GM13976 (cell line): Measurements from ENCODE around the gene UGT2B7.

Experiments used
- DNase-seq: peaks from one replicate; pipeline ENCODE4 v3.0.0; 2012; ENCODE audit warnings: low spot score
- CTCF ChIP-seq: IDR thresholded peaks from 2 replicates; pipeline ENCODE4 v1.5.1; 2012; ENCODE audit warnings: borderline replicate concordance, mild to moderate bottlenecking; ENCODE audit not compliant: insufficient read depth; ENCODE audit errors: extremely low read depth, missing control alignments, control extremely low read depth
- in situ Hi-C: fragments of 300-500 bp; cut with MboI; formaldehyde crosslinking; loops from one replicate; pipeline ENCODE4 v1.12.0; 2022; ENCODE audit warnings: low sequenced_read_pairs, mixed read lengths, inconsistent platforms; ENCODE audit not compliant: unreplicated experiment

The UGT2B7 gene

DNA sequence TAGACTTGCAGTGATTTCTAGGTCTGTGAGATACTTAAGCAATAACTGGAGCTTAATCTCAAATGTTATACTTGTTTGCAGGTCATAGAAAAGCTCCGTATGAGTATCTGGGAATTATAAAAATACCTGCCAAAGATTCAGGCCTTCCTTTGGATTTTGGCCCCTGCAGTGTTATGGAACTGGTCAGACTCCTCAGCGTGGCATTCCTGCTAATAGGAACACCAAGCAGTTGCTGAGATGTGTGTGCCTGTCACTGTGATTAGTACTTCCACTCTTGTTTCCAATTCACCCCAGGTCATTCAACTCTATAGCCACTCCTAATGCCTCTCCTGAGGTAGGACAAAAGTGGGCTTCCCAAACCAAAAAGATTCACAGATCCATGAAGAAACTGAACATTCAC is 7.8 kb upstream of the UGT2B7 start:
- in situ Hi-C loops: no loop called here
- DNase-seq: no peak
- no peak for TF ChIP-seq CTCF

DNA sequence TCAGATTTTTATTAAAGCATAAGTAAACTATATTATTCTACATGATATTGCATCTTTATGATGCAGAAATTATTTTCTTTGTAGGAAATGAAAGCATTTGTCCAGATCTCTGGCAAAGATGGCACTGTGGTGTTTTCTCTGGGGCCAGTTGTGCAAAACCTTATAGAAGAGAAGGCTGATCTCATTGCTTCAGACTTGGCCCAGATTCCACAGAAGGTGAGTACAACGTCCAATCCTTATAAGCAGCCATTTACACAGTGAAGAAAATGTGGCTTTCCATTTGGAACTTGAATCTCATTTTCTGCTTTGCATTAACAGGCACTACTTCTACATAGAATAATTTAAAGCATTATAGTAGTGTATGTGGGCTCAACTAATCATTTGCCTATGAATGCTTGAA is 6.9 kb upstream of the UGT2B7 start:
- in situ Hi-C loops: no loop called here
- no peak for TF ChIP-seq CTCF
- DNase-seq: no peak

DNA sequence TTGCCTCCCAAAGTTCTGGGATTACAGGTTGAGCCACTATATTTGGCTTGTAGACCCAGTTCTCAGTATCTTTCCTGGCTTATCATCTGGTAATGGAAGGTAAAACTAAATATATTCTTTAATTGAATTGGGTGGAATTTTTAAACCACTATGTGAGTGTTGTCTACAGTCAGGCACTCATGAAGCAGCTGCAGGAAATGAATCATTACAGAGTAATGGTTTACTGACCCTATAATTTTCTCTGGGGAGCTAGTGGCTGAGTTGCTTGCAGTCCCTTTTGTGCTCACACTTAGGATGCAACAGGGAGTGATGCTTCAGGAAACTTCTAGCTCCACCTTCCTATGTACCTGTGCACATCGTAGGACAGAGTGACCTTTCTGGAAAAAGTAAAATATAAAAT is 4.1 kb upstream of the UGT2B7 start:
- in situ Hi-C loops: no loop called here
- no peak for DNase-seq
- TF ChIP-seq CTCF: no peak

GRCh38 chr4:69092980-69093568 is 3.2 kb upstream of the UGT2B7 start:
- in situ Hi-C loops: no loop called here
- TF ChIP-seq CTCF: no peak
- no peak for DNase-seq

DNA sequence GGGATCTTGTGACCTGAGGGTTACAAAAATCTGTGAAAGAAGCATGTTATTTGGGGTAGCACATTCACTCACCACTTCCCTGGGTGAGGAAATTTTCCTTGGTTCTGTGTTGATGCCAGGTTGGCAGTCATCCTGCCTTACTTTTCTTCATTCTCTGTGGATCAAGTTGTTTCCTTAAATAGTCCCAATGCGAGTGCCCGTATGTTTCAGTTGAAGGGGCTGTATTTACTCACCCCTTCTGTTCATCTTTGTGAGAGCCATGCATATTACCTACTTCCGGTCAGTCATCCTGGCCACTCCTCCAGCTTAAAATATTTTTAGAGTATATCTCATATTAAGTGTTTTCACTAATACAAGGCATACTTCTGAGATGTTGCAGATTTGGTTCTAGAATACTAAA is 2.6 kb upstream of the UGT2B7 start:
- in situ Hi-C loops: no loop called here
- no peak for TF ChIP-seq CTCF
- no peak for DNase-seq

DNA sequence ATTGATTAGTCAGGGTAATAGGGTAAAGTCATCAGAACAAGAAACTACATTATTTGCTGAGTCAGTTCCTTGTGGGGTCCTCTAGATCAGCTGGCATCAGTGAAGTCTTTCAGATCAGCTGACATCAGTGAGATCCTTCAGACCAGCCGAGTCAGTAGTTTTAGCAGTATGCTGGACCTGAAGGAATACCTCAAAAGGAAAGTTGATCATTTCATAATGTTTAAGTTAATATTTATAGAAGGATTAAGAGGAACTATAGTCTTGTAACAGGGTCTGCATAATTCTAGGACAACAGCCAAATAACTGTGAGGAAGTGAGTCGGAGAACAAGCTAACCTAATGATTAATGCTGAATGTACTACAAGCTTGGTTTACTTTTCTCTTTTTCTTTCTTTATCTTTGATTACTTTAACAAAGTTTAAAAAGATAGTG is 958 bp upstream of the UGT2B7 start:
- no peak for DNase-seq
- in situ Hi-C loops: no loop called here
- no peak for TF ChIP-seq CTCF

GRCh38 chr4:69096810-69097209 is 536 bp downstream of the UGT2B7 start:
- no peak for TF ChIP-seq CTCF
- no peak for DNase-seq
- in situ Hi-C loops: no loop called here
